Gastroesophageal sphincter (tissue), 3 donors: Measurements from ENCODE around the gene ZMYND19.

Experiments used
- POLR2AphosphoS5 ChIP-seq: sonication (generic); formaldehyde crosslinking; IDR thresholded peaks from one replicate; pipeline ENCODE4 v1.6.1; 2017; ENCODE audit warnings: antibody characterized with exemption
- TF ChIP-seq, protein P1 (sequence below), 4 experiments: fragments of 200-600 bp in 2 of 4; fragments of 450-650 bp in 2 of 4; sonication (generic) in 1 of 4; IDR thresholded peaks; one replicate each; pipeline ENCODE4 v1.5.1; 2017 to 2019; ENCODE audit warnings: antibody characterized with exemption in 4 of 4, mild to moderate bottlenecking in 2 of 4, moderate library complexity in 2 of 4

DNA sequence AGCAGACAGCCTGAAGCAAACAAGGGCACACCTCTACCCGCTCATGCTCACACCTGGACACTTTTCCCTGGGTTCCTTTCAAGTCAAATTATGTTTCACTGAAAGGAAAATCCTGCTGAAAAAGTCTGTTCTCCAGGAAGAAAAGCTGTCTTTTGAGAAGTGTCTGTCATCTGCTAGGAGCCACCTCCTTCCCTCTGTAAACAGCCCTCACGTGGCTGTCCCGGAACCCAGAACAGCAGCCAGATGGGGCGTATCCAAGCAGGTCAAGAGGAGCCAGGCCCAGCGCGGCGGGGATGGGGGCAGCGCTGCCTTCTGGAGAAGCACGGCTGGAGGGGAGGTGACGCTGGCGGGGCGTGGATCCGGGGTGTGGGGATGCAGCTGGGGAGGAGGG lies 40.1 kb downstream of the ZMYND19 start, which contains the start of gene PNPLA7:
- TF ChIP-seq, protein P1, sequence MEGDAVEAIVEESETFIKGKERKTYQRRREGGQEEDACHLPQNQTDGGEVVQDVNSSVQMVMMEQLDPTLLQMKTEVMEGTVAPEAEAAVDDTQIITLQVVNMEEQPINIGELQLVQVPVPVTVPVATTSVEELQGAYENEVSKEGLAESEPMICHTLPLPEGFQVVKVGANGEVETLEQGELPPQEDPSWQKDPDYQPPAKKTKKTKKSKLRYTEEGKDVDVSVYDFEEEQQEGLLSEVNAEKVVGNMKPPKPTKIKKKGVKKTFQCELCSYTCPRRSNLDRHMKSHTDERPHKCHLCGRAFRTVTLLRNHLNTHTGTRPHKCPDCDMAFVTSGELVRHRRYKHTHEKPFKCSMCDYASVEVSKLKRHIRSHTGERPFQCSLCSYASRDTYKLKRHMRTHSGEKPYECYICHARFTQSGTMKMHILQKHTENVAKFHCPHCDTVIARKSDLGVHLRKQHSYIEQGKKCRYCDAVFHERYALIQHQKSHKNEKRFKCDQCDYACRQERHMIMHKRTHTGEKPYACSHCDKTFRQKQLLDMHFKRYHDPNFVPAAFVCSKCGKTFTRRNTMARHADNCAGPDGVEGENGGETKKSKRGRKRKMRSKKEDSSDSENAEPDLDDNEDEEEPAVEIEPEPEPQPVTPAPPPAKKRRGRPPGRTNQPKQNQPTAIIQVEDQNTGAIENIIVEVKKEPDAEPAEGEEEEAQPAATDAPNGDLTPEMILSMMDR (IDR thresholded peaks at IDR 0.05) = no peak
- TF ChIP-seq POLR2AphosphoS5 = peak; percentile 77
